Measurements from ENCODE around the gene PRSS2.
"Not testable (repeated sequence)": the region's sequence is repeated elsewhere in the genome, so short reads cannot be mapped to it uniquely, and the experiment has no call there.

The PRSS2 gene

GRCh38 chr7:142760071-142760642 is 10.6 kb upstream of the PRSS2 start:
- no peak for DNase-seq

GRCh38 chr7:142761606-142762005 is 9.2 kb upstream of the PRSS2 start:
- DNase-seq: not testable (repeated sequence)

- DNase-seq: no peak
Measured at GRCh38 chr7:142762104-142762503, 8.7 kb upstream of the PRSS2 start.

GRCh38 chr7:142767451-142767850 is 3.3 kb upstream of the PRSS2 start:
- no peak for DNase-seq

GRCh38 chr7:142767861-142768260 is 2.9 kb upstream of the PRSS2 start:
- no peak for DNase-seq

- DNase-seq: not testable (repeated sequence)
Measured at GRCh38 chr7:142768885-142769284, 1.9 kb upstream of the PRSS2 start.

GRCh38 chr7:142771353-142771723 is 568 bp downstream of the PRSS2 start:
- DNase-seq: no peak

- no peak for DNase-seq
Measured at GRCh38 chr7:142772051-142772450, 1.3 kb downstream of the PRSS2 start.

- DNase-seq: no peak
Measured at GRCh38 chr7:142772673-142773072, 1.9 kb downstream of the PRSS2 start.

- no peak for DNase-seq
Measured at GRCh38 chr7:142773230-142773629, 2.5 kb downstream of the PRSS2 start.

- DNase-seq: no peak
Measured at GRCh38 chr7:142773937-142774744, 3.4 kb downstream of the PRSS2 start.

GRCh38 chr7:142774826-142775225 is 4.1 kb downstream of the PRSS2 start:
- DNase-seq: no peak

- DNase-seq: not testable (repeated sequence)
Measured at GRCh38 chr7:142775351-142776115, 4.8 kb downstream of the PRSS2 start.

GRCh38 chr7:142776206-142776844 is 5.6 kb downstream of the PRSS2 start:
- no peak for DNase-seq

- not testable (repeated sequence) for DNase-seq
Measured at GRCh38 chr7:142776845-142777225, 6.1 kb downstream of the PRSS2 start.

- no peak for DNase-seq
Measured at GRCh38 chr7:142777318-142777717, 6.5 kb downstream of the PRSS2 start.

GRCh38 chr7:142782922-142783900 is 12.4 kb downstream of the PRSS2 start:
- DNase-seq: peak; percentile 92

- DNase-seq: no peak
Measured at GRCh38 chr7:142784096-142784495, 13.3 kb downstream of the PRSS2 start.

- no peak for DNase-seq
Measured at GRCh38 chr7:142784716-142785115, 13.9 kb downstream of the PRSS2 start.

- no peak for DNase-seq
Measured at GRCh38 chr7:142785841-142786250, 15.1 kb downstream of the PRSS2 start.

- DNase-seq: no peak
Measured at GRCh38 chr7:142787034-142787768, 16.4 kb downstream of the PRSS2 start.

Data from NCI-H1092 treated with DMSO at 0.1 percent for 48 hours (cell line).